RWPE2 (cell line): Measurements from ENCODE around the gene GET4.

Source experiments
- ATAC-seq: fragments of 200-7000 bp; cut with Tn5 transposase; 3 replicates; pipeline ENCODE4 v1.9.1; 2021; ENCODE audit warnings: low read depth
- DNase-seq: peaks from one replicate; pipeline ENCODE4 v3.0.0-alpha.2; 2020; ENCODE audit warnings: low spot score
- H3K27ac ChIP-seq: fragments of 450-650 bp; 2 replicates; pipeline ENCODE4 v1.5.1; 2017; ENCODE audit warnings: mild to moderate bottlenecking; ENCODE audit not compliant: poor library complexity, severe bottlenecking
- H3K27me3 ChIP-seq: fragments of 250-450 bp; sonication (Bioruptor Pico); 2 replicates; pipeline ENCODE4 v1.5.1; 2021; ENCODE audit warnings: mild to moderate bottlenecking, moderate library complexity; ENCODE audit not compliant: insufficient read depth, poor library complexity, severe bottlenecking
- H3K36me3 ChIP-seq: fragments of 250-450 bp; sonication (Bioruptor Pico); 2 replicates; pipeline ENCODE4 v1.5.1; 2020; ENCODE audit warnings: low read depth, mild to moderate bottlenecking, moderate library complexity
- H3K4me1 ChIP-seq: fragments of 250-450 bp; sonication (Bioruptor Pico); 2 replicates; pipeline ENCODE4 v1.5.1; 2021; ENCODE audit warnings: mild to moderate bottlenecking, moderate library complexity; ENCODE audit not compliant: insufficient read depth, poor library complexity, severe bottlenecking
- H3K4me3 ChIP-seq: fragments of 250-450 bp; sonication (Bioruptor Pico); 2 replicates; pipeline ENCODE4 v1.5.1; 2021; ENCODE audit warnings: mild to moderate bottlenecking, moderate library complexity; ENCODE audit not compliant: severe bottlenecking
- H3K9me3 ChIP-seq: fragments of 250-450 bp; sonication (Bioruptor Pico); 2 replicates; pipeline ENCODE4 v1.5.1; 2021; ENCODE audit warnings: mild to moderate bottlenecking, moderate library complexity; ENCODE audit not compliant: severe bottlenecking
- CTCF ChIP-seq: fragments of 450-650 bp; IDR thresholded peaks from one replicate; pipeline ENCODE4 v1.5.1; 2017; ENCODE audit warnings: mild to moderate bottlenecking, moderate library complexity; ENCODE audit not compliant: poor library complexity, severe bottlenecking

Gene GET4

DNA sequence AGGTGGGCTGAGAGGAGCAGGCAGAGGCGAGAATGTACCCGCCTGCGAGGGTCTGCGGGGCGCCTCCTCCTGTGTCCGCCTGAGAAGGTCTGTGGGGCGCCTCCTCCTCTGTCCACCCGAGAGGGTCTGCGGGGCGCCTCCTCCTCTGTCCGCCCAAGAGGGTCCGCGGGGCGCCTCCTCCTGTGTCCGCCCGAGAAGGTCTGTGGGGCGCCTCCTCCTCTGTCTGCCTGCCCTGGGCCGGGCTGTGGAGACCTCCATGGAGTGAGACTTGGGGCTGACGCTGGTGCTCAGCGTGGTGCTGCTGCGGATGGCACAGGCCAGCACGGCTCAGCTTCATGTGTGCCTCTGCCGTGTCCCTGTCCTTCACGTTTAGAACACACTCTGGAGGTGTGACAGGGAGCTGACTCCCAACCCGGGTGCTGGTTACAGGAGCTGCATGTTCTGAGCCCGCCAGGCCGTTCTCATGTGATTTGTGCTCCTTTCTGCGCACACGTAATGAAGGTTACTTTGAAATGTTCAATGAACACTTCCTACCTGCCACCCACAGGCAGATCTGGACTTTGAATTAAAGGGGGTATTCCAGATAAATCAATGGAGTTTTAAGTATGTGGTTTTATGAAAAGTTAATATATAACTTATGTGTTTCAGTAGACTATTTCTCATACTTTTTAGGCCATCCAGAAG lies 20.5 kb upstream of the GET4 start:
- ATAC-seq, result no peak
- no peak for TF ChIP-seq CTCF
- H3K4me3 ChIP-seq, result no peak overlapping the region
- no peaks in the 10 kb centered on the region for H3K27me3 ChIP-seq
- H3K27ac ChIP-seq, result no peak overlapping the region
- peak; percentile 58 for DNase-seq
- peaks cover 89% of the 10 kb centered on the region for H3K36me3 ChIP-seq
- no peaks in the 10 kb centered on the region for H3K9me3 ChIP-seq
- H3K4me1 ChIP-seq, result no peaks in the 10 kb centered on the region

- Histone ChIP-seq H3K27me3 (no peaks in the 10 kb centered on the region), H3K4me3 (no peak overlapping the region), H3K36me3 (peaks cover 90% of the 10 kb centered on the region), H3K4me1 (no peaks in the 10 kb centered on the region), H3K9me3 (no peaks in the 10 kb centered on the region), H3K27ac (no peak overlapping the region)
- DNase-seq, result no peak
- no peak for ATAC-seq
- no peak for TF ChIP-seq CTCF
Measured at GRCh38 chr7:856444-857095, 19.8 kb upstream of the GET4 start.

DNA sequence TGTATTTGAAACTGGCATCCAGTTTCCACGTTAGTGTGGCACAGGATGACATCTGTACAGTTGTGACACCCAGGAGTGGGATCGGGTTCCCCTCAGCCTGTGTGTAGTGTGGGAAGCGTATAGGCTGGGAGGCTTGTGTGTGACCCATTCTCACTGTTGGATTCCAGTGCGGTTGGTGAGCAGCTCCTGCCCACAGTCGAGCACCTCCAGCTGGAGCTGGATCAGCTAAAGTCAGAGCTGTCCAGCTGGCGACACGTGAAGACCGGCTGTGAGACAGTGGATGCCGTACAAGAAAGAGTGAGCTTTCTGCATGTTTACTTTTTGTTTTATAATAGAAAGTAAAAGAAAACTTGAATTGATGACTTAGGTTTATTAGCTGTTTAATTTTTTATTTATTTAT lies 18.7 kb upstream of the GET4 start:
- Histone ChIP-seq H3K27me3 (no peaks in the 10 kb centered on the region), H3K36me3 (peaks cover 90% of the 10 kb centered on the region), H3K27ac (no peak overlapping the region), H3K4me3 (no peak overlapping the region), H3K4me1 (no peaks in the 10 kb centered on the region), H3K9me3 (no peaks in the 10 kb centered on the region)
- no peak for TF ChIP-seq CTCF
- no peak for DNase-seq
- no peak for ATAC-seq

- H3K9me3 ChIP-seq, result no peaks in the 10 kb centered on the region
- H3K27ac ChIP-seq, result no peak overlapping the region
- H3K36me3 ChIP-seq, result peaks cover 86% of the 10 kb centered on the region
- DNase-seq, result no peak
- no peak overlapping the region for H3K4me3 ChIP-seq
- no peak for ATAC-seq
- H3K4me1 ChIP-seq, result no peaks in the 10 kb centered on the region
- TF ChIP-seq CTCF, result no peak
- H3K27me3 ChIP-seq, result no peaks in the 10 kb centered on the region
Measured at GRCh38 chr7:859359-860030, 16.9 kb upstream of the GET4 start.
